Activated naive CD4-positive, alpha-beta T cell treated with anti-CD3 and anti-CD28 coated beads, Interleukin-2, amount 10 ng/mL, durations not matched to agents 7 days and 5 days (primary cell): ENCODE data around the gene ACKR2.

ENCODE experiments used
- CTCF ChIA-PET: fragments of 350-600 bp; sonication (Branson Sonifier 250); formaldehyde crosslinking; loops from one replicate; lab custom pipeline; 2021; ENCODE audit warnings: antibody characterized with exemption; lab: Charles Lee
- DNase-seq: peaks from one replicate; pipeline ENCODE4 v3.0.0-alpha.2; 2020
- H3K27ac Mint-ChIP-seq: one replicate; pipeline ENCODE4 v1.8.0; 2021; ENCODE audit warnings: mild to moderate bottlenecking, moderate library complexity, mixed read lengths
- H3K27me3 Mint-ChIP-seq: one replicate; pipeline ENCODE4 v1.8.0; 2021; ENCODE audit warnings: mild to moderate bottlenecking, mixed read lengths
- H3K36me3 Mint-ChIP-seq: one replicate; pipeline ENCODE4 v1.8.0; 2021; ENCODE audit warnings: mixed read lengths
- H3K4me1 Mint-ChIP-seq: one replicate; pipeline ENCODE4 v1.8.0; 2021; ENCODE audit warnings: mixed read lengths
- H3K4me3 Mint-ChIP-seq: one replicate; pipeline ENCODE4 v1.8.0; 2021; ENCODE audit warnings: mild to moderate bottlenecking, moderate library complexity, mixed read lengths
- H3K9me3 Mint-ChIP-seq: one replicate; pipeline ENCODE4 v1.8.0; 2021; ENCODE audit warnings: mixed read lengths

ACKR2 gene

DNA sequence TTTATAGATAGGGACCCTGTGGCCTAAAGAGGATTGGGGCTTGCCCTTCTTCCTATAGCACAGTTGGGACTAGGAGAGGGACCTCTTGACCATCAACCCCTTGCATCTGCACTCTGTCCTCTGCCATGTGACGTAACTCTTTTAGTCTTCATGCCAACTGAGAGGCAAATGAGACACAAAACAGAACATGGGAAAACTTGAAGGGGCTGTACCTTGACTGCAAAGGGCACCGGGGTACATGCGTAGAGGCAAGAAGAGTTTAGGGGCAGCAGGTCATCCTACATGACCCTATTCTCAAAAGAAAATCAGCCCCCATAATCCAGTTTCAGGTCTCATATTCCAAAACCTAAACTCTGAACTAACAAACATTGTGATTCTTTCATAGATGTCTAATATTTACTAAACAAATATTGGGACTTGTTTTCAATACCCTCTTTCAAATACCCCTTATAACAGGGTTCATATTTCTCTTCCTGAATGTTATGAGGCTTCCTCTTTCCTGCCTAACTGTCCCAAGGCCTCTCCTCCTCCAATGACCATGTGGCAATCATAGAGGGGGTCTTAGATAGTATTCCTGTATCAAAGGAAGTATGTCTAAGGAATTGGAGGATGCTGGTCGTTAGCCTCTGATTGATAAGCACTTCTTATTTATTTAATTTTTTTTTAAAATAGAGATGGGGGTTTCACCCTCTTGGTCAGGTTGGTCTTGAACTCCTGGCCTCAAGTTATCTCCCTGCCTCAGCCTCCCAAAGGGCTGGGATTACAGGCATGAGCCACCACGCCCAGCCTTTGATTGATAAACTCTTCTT, 20.6 kb downstream of the ACKR2 start:
- Mint-ChIP-seq H3K27ac (no peak overlapping the region), H3K36me3 (no peaks in the 10 kb centered on the region), H3K9me3 (no peaks in the 10 kb centered on the region), H3K27me3 (peaks cover 10% of the 10 kb centered on the region), H3K4me3 (no peak overlapping the region), H3K4me1 (peaks cover 7% of the 10 kb centered on the region)
- DNase-seq = no peak
- CTCF ChIA-PET = interaction anchor here (0.7 to 3.3 kb wide), 6 partner anchors 10 to 84 kb away, joined by 3 to 24 read pairs (median 7); no protein-coding TSS in a partner anchor

GRCh38 chr3:42830437-42831320, 21.4 kb downstream of the ACKR2 start:
- Mint-ChIP-seq H3K27ac (no peak overlapping the region), H3K4me1 (peaks cover 7% of the 10 kb centered on the region), H3K27me3 (peaks cover 10% of the 10 kb centered on the region), H3K36me3 (no peaks in the 10 kb centered on the region), H3K9me3 (no peaks in the 10 kb centered on the region), H3K4me3 (no peak overlapping the region)
- CTCF ChIA-PET = interaction anchor here (0.7 to 3.3 kb wide), 19 partner anchors 10 to 549 kb away, joined by 3 to 24 read pairs (median 4); no protein-coding TSS in a partner anchor
- DNase-seq = no peak

GRCh38 chr3:42831321-42831713, 22.1 kb downstream of the ACKR2 start:
- Mint-ChIP-seq H3K4me1 (peaks cover 7% of the 10 kb centered on the region), H3K9me3 (no peaks in the 10 kb centered on the region), H3K27ac (no peak overlapping the region), H3K36me3 (no peaks in the 10 kb centered on the region), H3K4me3 (no peak overlapping the region), H3K27me3 (peaks cover 11% of the 10 kb centered on the region)
- DNase-seq = peak; percentile 87
- CTCF ChIA-PET = interaction anchor here (0.7 to 3.3 kb wide), 20 partner anchors 9 to 548 kb away, joined by 3 to 24 read pairs (median 4); no protein-coding TSS in a partner anchor

DNA sequence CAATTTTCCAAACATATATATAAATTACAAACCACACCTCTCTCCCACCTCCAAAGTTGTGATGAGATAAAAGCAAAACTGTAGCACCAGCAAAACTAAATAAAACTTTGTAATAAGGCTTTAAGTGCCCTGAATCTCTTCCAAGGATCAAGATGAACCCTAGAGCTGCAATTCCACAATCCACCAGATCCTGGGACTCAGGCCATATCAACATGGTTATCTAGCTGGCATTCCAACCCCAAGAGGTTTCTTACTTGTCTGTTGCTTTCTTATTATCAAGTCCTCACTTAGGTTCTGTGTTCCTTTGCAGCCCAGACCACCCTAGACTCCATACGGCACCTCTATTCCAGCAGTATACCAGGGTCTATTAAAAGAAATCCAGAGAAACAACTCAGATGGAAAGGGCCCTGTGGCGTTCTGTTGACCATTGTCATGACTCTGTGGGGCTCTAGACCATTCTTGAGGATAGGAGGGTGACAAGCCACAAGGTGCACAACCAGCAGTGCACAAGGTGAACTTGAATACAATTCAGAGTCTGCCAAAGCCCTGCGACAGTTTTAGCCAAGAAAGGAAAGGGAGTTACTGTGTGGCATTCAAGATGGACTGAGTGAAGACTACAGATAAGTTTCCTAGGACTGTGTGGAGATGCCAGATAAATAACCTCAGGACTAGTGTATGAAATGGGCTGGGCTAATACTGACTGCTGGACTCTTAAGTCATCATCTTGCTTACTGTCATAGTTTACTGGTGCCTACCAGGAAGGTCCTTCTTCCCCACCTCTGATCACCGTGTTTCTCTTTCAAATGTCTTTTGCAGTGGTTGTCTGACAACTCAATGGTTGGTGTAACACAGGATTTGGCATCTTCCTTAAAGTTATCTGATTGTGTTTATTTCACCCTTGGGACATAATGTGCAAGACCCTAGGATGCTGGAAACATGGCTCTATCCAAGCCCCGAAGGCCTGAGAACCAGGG, 27.2 kb downstream of the ACKR2 start:
- Mint-ChIP-seq H3K36me3 (no peaks in the 10 kb centered on the region), H3K4me1 (peaks cover 4% of the 10 kb centered on the region), H3K4me3 (no peak overlapping the region), H3K9me3 (no peaks in the 10 kb centered on the region), H3K27me3 (peaks cover 8% of the 10 kb centered on the region), H3K27ac (no peak overlapping the region)
- DNase-seq = no peak
- CTCF ChIA-PET = interaction anchor here (0.8 kb wide), 1 partner anchor 56 kb away, joined by 3 read pairs; no protein-coding TSS in a partner anchor

GRCh38 chr3:42838571-42838970, 29.3 kb downstream of the ACKR2 start:
- H3K27me3 Mint-ChIP-seq = peaks cover 8% of the 10 kb centered on the region
- no peak overlapping the region for H3K27ac Mint-ChIP-seq

DNA sequence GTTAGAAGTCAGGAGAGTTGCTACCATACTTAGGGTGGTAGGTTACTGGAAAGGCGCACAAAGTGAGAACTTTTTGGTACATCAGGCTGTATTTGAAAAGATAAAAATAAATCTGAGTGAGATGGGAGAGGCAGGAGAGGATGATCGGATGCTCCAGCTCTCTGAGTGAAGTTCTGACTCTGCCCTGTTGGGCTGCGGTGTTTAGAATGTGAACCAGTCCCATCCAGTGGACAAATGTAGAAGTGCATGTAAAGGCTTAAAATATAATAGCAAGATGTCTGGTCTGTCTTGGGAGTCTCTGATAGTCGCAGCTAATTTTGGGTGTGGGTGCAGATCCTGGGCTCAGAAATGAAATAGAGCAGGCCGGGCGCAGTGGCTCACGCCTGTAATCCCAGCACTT, 30.4 kb downstream of the ACKR2 start:
- H3K4me3 Mint-ChIP-seq = no peak overlapping the region
- peak; percentile 44 for DNase-seq

More at GRCh38 chr3:42838571-42838970, 29.3 kb downstream of the ACKR2 start:
- Mint-ChIP-seq H3K4me1 (no peaks in the 10 kb centered on the region), H3K4me3 (no peak overlapping the region), H3K36me3 (no peaks in the 10 kb centered on the region), H3K9me3 (no peaks in the 10 kb centered on the region)
- no peak for DNase-seq
- CTCF ChIA-PET = interaction anchor here (0.6 to 2.4 kb wide), 10 partner anchors 20 to 94 kb away, joined by 3 to 18 read pairs (median 6); partner anchors contain the start of genes ACKR2 and HIGD1A

GRCh38 chr3:42841332-42841731, 32.1 kb downstream of the ACKR2 start:
- H3K4me1 Mint-ChIP-seq = peaks cover under 1% of the 10 kb centered on the region
- no peaks in the 10 kb centered on the region for H3K36me3 Mint-ChIP-seq
- peaks cover 7% of the 10 kb centered on the region for H3K27me3 Mint-ChIP-seq
- H3K27ac Mint-ChIP-seq = no peak overlapping the region
- CTCF ChIA-PET = interaction anchor here (1.3 to 2.8 kb wide), 2 partner anchors 10 to 61 kb away, joined by 3 to 24 read pairs; no protein-coding TSS in a partner anchor
- no peak overlapping the region for H3K4me3 Mint-ChIP-seq
- H3K9me3 Mint-ChIP-seq = no peaks in the 10 kb centered on the region
- DNase-seq = no peak

More for the DNA sequence above, 30.4 kb downstream of the ACKR2 start:
- no peaks in the 10 kb centered on the region for H3K4me1 Mint-ChIP-seq
- CTCF ChIA-PET = interaction anchor here (1.0 to 2.8 kb wide), 16 partner anchors 9 to 95 kb away, joined by 3 to 24 read pairs (median 6); partner anchors contain the start of genes ACKR2 and HIGD1A
- no peak overlapping the region for H3K27ac Mint-ChIP-seq
- peaks cover 8% of the 10 kb centered on the region for H3K27me3 Mint-ChIP-seq
- H3K9me3 Mint-ChIP-seq = no peaks in the 10 kb centered on the region
- H3K36me3 Mint-ChIP-seq = no peaks in the 10 kb centered on the region

GRCh38 chr3:42843713-42844411, 34.6 kb downstream of the ACKR2 start:
- Mint-ChIP-seq H3K27me3 (no peaks in the 10 kb centered on the region), H3K4me1 (peaks cover 17% of the 10 kb centered on the region), H3K9me3 (no peaks in the 10 kb centered on the region), H3K4me3 (no peak overlapping the region), H3K27ac (no peak overlapping the region), H3K36me3 (no peaks in the 10 kb centered on the region)
- DNase-seq = no peak
- CTCF ChIA-PET = interaction anchor here (1.8 kb wide), 1 partner anchor 13 kb away, joined by 6 read pairs; no protein-coding TSS in a partner anchor

DNA sequence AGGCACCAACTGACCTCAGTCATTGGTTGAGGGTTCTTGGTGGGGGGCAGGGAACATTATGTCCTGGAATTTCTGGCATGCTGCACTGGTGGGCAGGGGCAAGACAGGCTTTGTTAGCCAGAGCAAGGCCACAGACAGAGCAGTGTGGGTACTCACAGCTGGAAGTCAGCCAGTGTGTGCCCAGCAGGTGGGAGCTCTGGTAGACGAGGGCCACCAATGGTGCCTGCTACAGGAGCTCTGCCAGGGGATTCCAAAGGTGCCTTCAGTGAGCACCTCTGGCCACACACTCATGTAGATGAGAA, 35.1 kb downstream of the ACKR2 start:
- Mint-ChIP-seq H3K27ac (no peak overlapping the region), H3K4me1 (peaks cover 17% of the 10 kb centered on the region), H3K4me3 (no peak overlapping the region), H3K27me3 (no peaks in the 10 kb centered on the region), H3K36me3 (no peaks in the 10 kb centered on the region), H3K9me3 (no peaks in the 10 kb centered on the region)
- no peak for DNase-seq
- CTCF ChIA-PET = interaction anchor here (1.8 kb wide), 1 partner anchor 13 kb away, joined by 6 read pairs; no protein-coding TSS in a partner anchor

- DNase-seq = no peak
- Mint-ChIP-seq H3K36me3 (no peaks in the 10 kb centered on the region), H3K4me1 (peaks cover 17% of the 10 kb centered on the region), H3K27me3 (no peaks in the 10 kb centered on the region), H3K9me3 (no peaks in the 10 kb centered on the region), H3K27ac (no peak overlapping the region), H3K4me3 (no peak overlapping the region)
- CTCF ChIA-PET = interaction anchor here (1.8 kb wide), 1 partner anchor 13 kb away, joined by 6 read pairs; no protein-coding TSS in a partner anchor
Observed at GRCh38 chr3:42844815-42845214, 35.6 kb downstream of the ACKR2 start.

- CTCF ChIA-PET = no interaction called here
- H3K4me3 Mint-ChIP-seq = no peak overlapping the region
- DNase-seq = no peak
- no peaks in the 10 kb centered on the region for H3K9me3 Mint-ChIP-seq
- H3K27me3 Mint-ChIP-seq = peaks cover 8% of the 10 kb centered on the region
- peak overlapping the region; percentile 21 for H3K27ac Mint-ChIP-seq
- peaks cover 17% of the 10 kb centered on the region for H3K4me1 Mint-ChIP-seq
- H3K36me3 Mint-ChIP-seq = no peaks in the 10 kb centered on the region
Observed at GRCh38 chr3:42846685-42847522, 37.7 kb downstream of the ACKR2 start.

GRCh38 chr3:42847731-42848130, 38.5 kb downstream of the ACKR2 start:
- Mint-ChIP-seq H3K27me3 (peaks cover 8% of the 10 kb centered on the region), H3K9me3 (no peaks in the 10 kb centered on the region), H3K36me3 (no peaks in the 10 kb centered on the region), H3K4me1 (peaks cover 17% of the 10 kb centered on the region), H3K27ac (no peak overlapping the region), H3K4me3 (no peak overlapping the region)
- no peak for DNase-seq
- CTCF ChIA-PET = interaction anchor here (0.9 kb wide), 1 partner anchor 34 kb away, joined by 3 read pairs; no protein-coding TSS in a partner anchor
